GM12873 (cell line): ENCODE measurements around the gene TLR2.

Experiments used
- TF ChIP-seq, protein P1 (sequence below): IDR thresholded peaks from 2 replicates; pipeline ENCODE4 v1.5.1; 2012; ENCODE audit warnings: low read depth, mild to moderate bottlenecking, moderate library complexity, low read length, control low read depth; ENCODE audit not compliant: insufficient read depth; ENCODE audit errors: missing control alignments

Gene TLR2

DNA sequence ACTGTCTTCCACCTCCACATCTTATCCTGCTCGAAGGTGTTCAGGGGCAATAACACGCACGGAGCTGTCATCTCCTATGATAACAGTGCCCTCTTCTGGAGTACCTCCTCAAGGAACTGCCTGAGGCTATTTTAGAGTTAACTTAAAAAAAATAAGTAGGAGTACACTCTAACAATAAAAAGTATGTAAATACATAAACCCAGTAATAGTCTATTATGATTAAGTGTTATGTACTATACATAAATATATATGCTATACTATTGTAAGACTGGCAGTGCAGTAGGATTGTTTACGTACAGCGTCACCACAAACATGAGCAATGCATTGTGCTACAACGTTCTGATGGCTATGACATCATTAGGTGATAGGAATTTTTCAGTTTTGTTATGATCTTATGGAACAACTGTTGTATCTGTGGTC, 34.5 kb upstream of the TLR2 start:
- TF ChIP-seq, protein P1, sequence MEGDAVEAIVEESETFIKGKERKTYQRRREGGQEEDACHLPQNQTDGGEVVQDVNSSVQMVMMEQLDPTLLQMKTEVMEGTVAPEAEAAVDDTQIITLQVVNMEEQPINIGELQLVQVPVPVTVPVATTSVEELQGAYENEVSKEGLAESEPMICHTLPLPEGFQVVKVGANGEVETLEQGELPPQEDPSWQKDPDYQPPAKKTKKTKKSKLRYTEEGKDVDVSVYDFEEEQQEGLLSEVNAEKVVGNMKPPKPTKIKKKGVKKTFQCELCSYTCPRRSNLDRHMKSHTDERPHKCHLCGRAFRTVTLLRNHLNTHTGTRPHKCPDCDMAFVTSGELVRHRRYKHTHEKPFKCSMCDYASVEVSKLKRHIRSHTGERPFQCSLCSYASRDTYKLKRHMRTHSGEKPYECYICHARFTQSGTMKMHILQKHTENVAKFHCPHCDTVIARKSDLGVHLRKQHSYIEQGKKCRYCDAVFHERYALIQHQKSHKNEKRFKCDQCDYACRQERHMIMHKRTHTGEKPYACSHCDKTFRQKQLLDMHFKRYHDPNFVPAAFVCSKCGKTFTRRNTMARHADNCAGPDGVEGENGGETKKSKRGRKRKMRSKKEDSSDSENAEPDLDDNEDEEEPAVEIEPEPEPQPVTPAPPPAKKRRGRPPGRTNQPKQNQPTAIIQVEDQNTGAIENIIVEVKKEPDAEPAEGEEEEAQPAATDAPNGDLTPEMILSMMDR = peak; percentile 48

GRCh38 chr4:153651116-153651515, 33.0 kb upstream of the TLR2 start:
- TF ChIP-seq, protein P1 = no peak

GRCh38 chr4:153651587-153651986, 32.5 kb upstream of the TLR2 start:
- TF ChIP-seq, protein P1 = no peak

- TF ChIP-seq, protein P1 = no peak
These were observed 31.9 kb upstream of the TLR2 start for GRCh38 chr4:153652051-153652784.

GRCh38 chr4:153655002-153655541, 29.0 kb upstream of the TLR2 start:
- TF ChIP-seq, protein P1 = no peak

DNA sequence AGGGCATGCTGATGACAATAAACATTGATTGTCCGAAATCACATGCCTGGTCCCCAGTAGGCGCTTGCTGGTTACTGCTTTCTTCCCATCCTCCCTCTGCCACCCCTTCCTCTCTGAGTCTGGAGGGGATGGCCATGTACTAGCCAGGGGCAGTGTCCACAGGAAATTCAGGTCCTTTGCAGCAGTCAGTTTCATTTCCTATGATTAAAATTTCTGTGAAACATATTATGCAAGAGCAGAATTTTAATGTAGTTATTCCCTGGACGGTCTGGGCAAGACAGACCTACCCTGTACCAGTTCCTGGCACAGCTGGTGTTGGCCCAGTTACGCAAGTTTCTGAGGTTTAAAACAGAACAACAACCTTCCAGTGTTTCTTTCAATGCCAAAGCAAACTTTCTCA, 28.2 kb upstream of the TLR2 start:
- TF ChIP-seq, protein P1 = no peak

GRCh38 chr4:153661215-153661822, 22.8 kb upstream of the TLR2 start:
- TF ChIP-seq, protein P1 = no peak
